GM18511 (cell line): Measurements from ENCODE around the gene MAPKAPK3.

ENCODE experiments used
- ATAC-seq: cut with Tn5 transposase; IDR thresholded peaks from one replicate; pipeline ENCODE4 v1.9.1; 2021; ENCODE audit warnings: mild to moderate bottlenecking, moderate library complexity; ENCODE audit not compliant: unreplicated experiment

Gene MAPKAPK3

DNA sequence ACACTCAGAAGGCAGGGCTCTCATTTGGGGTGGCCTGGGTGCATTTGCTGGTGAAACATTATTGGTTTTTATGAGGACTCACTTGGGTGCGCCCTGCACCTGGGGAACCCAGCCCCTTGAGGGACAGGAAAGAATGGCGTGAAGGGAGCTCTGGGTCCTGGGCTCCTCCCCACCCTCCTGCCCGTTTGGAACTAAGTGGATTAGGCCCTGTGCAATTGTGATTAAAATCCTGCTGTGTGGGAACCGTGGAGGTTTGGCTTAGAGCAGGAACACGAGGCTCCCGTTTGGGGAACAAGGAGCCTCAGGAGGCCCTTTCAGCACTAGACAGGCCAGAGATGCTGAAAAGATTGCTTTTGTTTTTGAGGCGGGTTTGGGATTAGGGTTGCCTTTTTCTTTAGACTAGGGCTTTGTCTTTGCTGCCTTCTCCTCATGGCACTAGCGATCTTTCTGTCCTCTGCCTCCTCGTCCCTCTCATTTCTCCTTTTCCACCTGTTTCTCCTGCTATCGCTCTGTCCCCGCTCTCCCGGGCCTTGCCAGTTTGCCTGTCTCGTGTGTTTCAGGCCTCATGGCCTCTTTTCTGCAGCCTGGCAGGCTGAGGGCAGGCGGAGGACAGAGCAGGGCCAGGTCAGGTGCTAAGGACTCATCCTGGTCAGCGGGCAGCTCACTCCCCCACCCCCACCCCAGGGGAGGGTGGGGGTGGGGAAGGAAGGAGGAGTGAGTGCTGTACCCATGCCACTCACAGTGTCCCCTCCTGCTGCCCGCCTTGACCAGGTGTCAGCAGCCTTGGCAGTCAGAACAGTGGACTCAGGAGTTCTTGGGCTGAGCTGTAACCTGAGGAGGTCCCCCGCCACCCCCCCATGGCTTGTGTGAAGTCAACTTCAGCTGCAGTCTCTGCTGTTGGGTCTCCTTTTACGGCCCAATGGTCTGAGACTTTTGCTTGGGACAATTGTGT lies 8.6 kb downstream of the MAPKAPK3 start:
- ATAC-seq = no peak

DNA sequence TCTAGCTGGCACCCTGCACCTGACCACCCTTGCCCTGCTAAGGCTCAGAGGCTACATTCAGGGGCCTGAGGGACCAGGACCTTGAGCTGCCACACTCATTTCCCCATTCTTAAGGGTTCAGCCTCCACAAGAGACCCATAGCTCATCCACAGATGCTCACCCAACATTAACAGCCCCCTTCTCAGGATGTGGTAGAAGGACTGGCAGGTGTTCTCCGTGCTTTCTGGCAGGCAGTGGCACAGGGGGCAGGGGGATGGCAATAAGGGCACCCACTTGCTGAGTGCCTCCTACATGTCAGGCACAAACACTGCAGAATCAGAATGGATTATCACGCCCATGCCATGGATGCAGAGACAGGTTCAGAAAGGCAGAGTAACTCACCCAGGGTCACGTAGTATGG lies 9.4 kb downstream of the MAPKAPK3 start:
- ATAC-seq = no peak

- no peak for ATAC-seq
Observed at GRCh38 chr3:50627407-50628051, 10.6 kb downstream of the MAPKAPK3 start.

DNA sequence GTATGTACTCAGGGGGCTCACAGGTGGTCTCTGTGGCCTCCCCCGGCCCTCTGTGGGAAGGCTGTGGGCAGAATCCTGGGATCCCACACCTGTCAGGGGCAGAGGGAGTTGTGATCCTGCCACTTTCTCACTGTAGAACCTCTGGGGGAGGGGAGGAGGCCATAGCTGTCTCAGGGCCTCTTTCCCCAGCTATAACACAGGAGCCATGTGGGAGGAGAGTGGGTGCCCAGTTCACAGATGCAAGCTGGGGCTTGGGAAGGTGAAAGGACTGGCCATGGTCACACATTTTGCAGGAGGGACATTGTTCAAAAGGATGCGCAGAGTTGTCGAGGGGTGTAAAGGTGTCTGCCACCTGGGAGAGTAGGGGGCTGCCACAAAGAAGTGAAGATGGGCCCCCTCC lies 11.7 kb downstream of the MAPKAPK3 start:
- ATAC-seq = no peak

DNA sequence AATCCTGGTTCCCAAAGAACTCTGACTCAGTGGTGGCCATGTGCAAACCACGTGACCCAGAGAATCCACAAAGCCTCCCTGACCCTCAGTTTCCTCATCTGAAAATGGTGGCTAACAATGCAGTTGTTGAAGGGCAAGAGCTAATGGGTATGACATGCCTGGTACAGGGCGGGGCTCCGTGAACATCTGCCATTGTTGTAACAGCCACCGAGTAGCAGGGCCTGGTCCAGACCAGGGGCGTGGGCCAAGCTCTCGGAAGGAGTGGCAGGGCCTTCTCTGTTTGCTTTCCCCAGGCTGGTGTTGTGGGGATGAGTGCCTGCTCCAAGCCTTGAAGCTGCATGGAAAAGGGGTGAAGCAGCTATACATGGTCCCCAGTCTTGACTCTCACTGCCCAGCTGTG lies 13.4 kb downstream of the MAPKAPK3 start:
- ATAC-seq = no peak

- no peak for ATAC-seq
Observed at GRCh38 chr3:50630877-50631276, 13.9 kb downstream of the MAPKAPK3 start.

- ATAC-seq = no peak
Observed at GRCh38 chr3:50632450-50632849, 15.5 kb downstream of the MAPKAPK3 start.

DNA sequence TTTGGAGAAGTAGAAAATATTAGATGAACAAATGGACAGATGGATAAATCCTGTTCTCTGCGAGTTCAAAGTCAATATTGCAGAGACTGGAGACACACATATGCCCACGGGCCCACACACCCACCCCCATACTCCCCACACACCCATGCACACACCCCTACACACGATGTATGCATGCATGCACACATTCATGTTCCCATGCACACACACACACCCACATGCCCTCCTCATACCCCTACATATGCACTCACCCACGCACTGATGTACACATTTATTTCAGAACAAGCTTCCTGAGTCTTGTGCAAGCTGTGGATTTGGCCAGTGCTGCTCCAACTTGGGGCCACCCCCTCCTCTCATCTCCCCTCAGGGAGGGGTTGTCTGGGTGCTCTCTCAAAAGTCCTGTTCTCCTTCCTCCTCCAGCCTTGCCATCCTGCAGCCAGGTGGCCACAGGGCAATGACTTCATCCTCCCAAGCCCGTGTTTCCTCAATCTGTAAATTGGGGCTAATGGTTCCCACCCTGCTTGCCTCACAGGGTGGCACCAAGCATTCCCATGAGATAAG lies 16.4 kb downstream of the MAPKAPK3 start:
- no peak for ATAC-seq

DNA sequence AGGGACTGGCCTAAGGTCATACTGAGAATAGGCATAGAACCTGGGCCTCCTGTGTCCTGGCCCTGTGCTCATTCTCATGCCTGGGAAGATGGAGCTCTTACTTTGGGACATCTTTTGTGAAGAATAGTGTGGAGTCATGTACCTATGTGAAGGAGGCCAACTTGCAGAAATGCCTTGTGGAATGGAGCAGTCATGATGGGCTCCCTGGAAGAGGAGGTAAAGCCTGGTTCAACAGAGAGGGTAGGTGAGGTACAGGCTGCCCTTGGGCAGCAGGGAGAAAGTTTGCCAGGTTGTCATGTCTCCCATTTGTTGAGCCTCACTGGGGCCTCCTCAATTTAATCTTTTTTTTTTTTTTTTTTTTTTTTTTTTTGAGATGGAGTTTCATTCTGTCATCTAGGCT lies 18.1 kb downstream of the MAPKAPK3 start:
- no peak for ATAC-seq

GRCh38 chr3:50637011-50637410 lies 20.1 kb downstream of the MAPKAPK3 start:
- no peak for ATAC-seq

DNA sequence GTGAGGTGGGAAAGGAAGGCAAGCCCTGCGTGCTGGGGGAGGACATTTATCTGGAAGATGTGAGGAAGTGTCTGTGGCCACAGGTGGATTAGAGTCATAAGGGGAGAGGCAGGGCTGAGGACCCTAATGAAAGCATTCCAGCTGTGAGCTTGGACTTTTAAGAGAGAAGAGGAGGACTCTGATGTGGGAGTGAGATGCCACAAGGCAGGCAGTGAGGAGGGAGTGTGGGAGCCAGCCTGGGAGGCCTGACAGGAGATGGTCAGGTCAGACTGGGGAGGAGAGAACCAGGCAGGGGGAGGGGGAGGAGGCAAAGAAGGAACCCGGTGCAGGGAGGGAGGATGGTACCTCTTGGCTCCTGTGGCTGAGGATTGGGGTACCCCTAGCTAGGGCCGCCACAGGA lies 21.0 kb downstream of the MAPKAPK3 start:
- ATAC-seq = no peak

- no peak for ATAC-seq
Observed at GRCh38 chr3:50639055-50639494, 22.1 kb downstream of the MAPKAPK3 start.

GRCh38 chr3:50642382-50642781 lies 25.4 kb downstream of the MAPKAPK3 start:
- no peak for ATAC-seq

DNA sequence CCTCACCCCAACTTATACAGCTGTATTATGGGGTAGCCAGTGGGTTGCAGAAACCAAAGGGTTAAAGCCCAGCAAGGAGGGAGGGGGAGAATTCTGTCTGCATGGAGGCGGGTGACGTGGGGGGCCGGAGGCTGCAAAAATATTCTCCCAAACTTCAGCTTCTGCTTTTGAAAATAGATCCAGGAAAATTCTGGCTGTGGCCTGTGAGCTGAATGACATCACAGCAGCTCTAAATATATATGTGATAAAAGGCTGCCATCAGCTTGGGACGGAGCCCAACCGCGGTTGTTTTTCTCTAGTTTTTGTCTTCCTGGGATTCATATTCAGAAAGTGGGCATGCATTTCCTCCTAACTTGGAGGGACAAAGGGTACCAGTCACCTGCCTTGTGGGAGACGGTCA lies 27.6 kb downstream of the MAPKAPK3 start:
- no peak for ATAC-seq

- no peak for ATAC-seq
Observed at GRCh38 chr3:50645378-50645777, 28.4 kb downstream of the MAPKAPK3 start.

DNA sequence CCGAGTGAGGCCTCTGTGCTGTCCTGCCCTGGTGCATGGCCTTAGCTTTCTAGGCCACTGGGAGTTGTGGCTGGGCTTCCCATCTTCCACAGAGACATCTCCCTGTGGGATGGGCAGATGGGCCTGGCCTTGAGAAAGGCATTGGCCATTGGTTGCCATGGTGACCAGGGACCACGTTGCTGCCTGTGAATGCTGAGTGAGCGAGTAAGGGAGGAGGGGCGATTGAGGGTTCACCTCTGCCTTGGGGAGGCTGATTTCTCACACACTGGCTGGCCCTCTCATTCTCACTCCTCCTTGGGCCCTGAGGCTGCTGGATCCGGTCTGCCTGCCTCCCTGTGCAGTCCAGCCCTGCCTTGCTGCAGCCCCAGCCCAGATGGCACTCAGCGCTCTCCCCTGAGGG lies 31.4 kb downstream of the MAPKAPK3 start:
- no peak for ATAC-seq

DNA sequence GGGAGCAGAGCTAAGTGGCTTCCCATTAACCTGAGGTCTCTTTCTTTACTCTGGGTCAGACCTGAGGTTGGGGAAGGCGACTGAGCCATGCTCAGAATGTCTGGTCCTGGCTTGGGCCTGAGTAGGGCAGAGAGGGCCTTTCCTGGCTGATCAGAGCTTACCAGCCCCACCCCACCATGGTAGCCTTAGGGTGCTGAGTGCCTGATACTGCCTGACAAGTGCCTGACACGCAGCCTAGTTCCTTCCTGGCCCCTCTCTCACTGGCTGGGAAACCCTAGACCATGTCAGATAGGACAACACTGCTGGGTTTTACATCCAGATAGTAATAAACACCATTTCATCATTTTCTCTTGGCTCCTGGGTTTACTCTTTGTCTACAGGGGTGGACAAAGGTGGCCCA lies 32.0 kb downstream of the MAPKAPK3 start:
- ATAC-seq = no peak

- no peak for ATAC-seq
Observed at GRCh38 chr3:50649451-50649931, 32.5 kb downstream of the MAPKAPK3 start.

GRCh38 chr3:50650018-50650417 lies 33.1 kb downstream of the MAPKAPK3 start:
- no peak for ATAC-seq

GRCh38 chr3:50651445-50651844 lies 34.5 kb downstream of the MAPKAPK3 start:
- ATAC-seq = no peak

GRCh38 chr3:50651920-50652529 lies 35.1 kb downstream of the MAPKAPK3 start:
- ATAC-seq = no peak
